Stimulated activated naive B cell treated with anti-CD40 and anti-IgM and Interleukin-4, amounts not matched to agents 10 μg/mL and 1 μg/mL and 100 μg/mL, for 72 hours (primary cell): Measurements from ENCODE around the gene PLBD2.

Source experiments
- ATAC-seq, 2 donors: fragments of 150-1000 bp; cut with Tn5 transposase; replicated peaks; 2 replicates each; pipeline ENCODE4 v1.10.0; 2021; ENCODE audit warnings: moderate library complexity in 1 of 2
- DNase-seq: peaks from one replicate; pipeline ENCODE4 v3.0.0; 2021
- H3K27ac Mint-ChIP-seq: one replicate; pipeline ENCODE4 v1.8.0; 2022; ENCODE audit warnings: mild to moderate bottlenecking, mixed read lengths
- H3K27me3 Mint-ChIP-seq, 2 donors: one replicate each; pipeline ENCODE4 v1.8.0; 2022; ENCODE audit warnings: mixed read lengths in 2 of 2
- H3K36me3 Mint-ChIP-seq, 2 donors: one replicate each; pipeline ENCODE4 v1.8.0; 2022; ENCODE audit warnings: mixed read lengths in 2 of 2, mild to moderate bottlenecking in 1 of 2
- H3K4me1 Mint-ChIP-seq, 2 donors: one replicate each; pipeline ENCODE4 v1.8.0; 2022; ENCODE audit warnings: mixed read lengths in 2 of 2, mild to moderate bottlenecking in 1 of 2
- H3K4me3 Mint-ChIP-seq, 2 donors: one replicate each; pipeline ENCODE4 v1.8.0; 2022; ENCODE audit warnings: mild to moderate bottlenecking in 2 of 2, mixed read lengths in 2 of 2, moderate library complexity in 1 of 2
- H3K9me3 Mint-ChIP-seq, 2 donors: one replicate each; pipeline ENCODE4 v1.8.0; 2022; ENCODE audit warnings: mixed read lengths in 2 of 2, mild to moderate bottlenecking in 1 of 2

The PLBD2 gene

DNA sequence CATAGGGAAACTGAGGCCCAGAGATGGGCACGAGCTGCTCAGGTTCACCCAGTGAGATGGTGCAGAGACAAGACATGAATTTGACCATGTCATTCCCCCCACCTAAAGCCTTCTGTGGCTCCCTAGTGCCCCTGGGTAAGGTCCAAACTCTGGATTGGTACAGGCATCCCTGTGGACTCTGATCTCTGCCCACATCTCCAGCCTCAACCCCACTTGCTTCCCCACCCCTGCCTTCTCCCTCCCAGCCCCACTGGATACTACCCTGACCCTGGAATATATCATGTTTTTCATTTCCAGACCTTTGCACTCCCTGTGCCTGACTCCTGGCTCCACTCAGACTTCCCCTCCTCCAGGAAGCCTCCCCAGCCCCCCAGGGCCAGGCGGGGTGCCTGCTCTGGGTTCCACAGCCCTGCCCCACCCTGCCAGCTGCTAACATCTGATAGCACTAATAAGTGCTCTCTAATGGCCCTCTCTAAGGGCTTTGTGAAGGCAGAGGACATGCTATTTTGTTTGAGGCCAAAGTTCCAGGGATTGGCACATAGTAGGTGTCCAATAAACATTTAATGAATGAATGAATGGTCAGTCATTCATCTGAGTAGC is 62.7 kb downstream of the PLBD2 start:
- H3K36me3 Mint-ChIP-seq, result peaks cover 2 to 12% of the 10 kb centered on the region in 2 donors
- DNase-seq (no peak), ATAC-seq (no peak)
- peak overlapping the region; percentile 14 for H3K27ac Mint-ChIP-seq
- H3K9me3 Mint-ChIP-seq, result no peaks in the 10 kb centered on the region
- H3K4me1 Mint-ChIP-seq, result peaks cover 15 to 32% of the 10 kb centered on the region in 2 donors
- peaks cover 6 to 17% of the 10 kb centered on the region in 2 donors for H3K27me3 Mint-ChIP-seq
- no peak overlapping the region for H3K4me3 Mint-ChIP-seq

DNA sequence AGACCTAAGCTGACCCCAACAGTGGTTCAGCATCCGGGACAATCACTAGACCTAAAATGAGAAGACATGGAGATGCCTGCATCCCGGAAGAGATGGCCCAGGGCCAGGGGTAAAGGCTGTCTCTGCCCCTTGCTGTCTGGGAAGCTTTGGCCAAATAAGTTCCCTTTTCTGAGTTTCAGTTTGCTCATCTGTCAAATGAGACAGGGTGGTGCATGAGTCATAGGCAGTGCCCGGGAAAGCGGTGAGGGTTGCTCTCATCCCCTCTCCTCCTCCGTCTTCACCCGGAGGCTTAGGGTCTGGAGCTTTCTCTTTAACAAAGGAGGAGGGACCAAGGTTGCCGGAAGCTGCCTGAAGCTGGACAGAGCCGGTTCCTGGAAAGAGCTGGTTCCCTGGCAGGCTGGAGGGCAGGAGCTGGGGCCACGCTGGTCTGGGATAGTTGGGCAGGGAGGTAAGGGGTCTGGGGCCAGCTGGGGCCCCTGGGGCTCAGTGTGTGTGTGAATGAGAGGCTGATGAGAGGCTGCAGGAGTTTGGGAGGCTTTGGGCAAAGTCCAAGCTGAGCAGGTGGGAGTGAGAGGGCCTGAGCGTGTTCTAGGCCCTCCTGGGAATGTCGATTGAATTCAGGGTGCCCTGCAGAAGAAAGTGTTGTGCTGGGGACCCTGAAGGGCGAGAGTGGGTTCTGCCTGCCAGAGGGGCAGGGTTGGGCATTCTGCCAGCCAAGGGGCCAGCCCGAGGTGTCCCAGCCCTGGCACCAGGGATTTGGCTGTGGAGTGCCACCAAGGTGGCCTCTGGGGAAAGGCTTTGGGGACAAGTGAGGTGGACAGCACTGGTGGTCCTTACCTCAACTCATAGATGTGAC is 63.9 kb downstream of the PLBD2 start, which contains the start of gene SDSL:
TSS of gene SDSL (plus strand) at position 351 of the 856 bp plus-strand sequence. CDS start 5,603 bp downstream, outside the sequence.
- peak within 1 kb of the TSS; percentile 96 to 98 for H3K4me3 Mint-ChIP-seq

DNA sequence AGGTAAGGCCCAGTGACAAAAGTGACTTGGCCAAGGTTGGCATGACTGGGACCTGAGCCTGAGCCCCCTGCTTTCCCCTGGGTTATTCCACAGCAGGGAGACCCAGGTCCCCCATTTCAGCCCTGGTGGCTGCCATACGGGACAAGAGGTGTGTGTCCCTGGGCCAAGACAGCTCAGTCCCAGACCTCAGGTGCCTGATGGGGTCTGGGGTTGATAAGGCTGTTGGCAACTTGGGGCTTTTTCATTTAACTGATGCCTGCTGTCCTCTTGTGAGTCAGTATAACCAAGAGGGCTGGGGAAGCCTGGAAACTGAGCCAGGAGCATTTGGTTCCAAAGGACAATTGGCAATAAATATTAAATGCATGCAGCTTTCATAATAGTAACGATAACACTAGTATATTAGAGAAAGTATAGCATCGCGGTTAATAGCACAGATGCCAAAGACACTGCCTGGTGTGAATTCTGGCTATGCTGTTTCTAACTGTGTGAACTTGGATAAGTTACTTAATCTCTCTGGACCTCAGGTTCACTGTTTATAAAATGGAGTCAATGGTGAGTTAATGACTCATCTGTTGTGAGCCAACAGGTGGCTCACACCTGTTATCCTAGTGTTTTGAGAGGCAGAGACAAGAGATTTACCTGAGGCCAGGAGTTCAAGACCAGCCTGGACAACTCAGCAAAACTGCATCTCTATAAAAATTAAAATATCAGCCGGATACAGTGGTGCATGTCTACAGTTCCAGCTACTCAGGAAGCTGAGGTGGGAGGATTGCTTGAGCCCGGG is 64.7 kb downstream of the PLBD2 start:
- ATAC-seq (no peak), DNase-seq (no peak)
- no peaks in the 10 kb centered on the region for H3K9me3 Mint-ChIP-seq
- peaks cover 17 to 28% of the 10 kb centered on the region in 2 donors for H3K27me3 Mint-ChIP-seq
- H3K36me3 Mint-ChIP-seq, result peaks cover 2 to 13% of the 10 kb centered on the region in 2 donors
- H3K27ac Mint-ChIP-seq, result no peak overlapping the region
- H3K4me1 Mint-ChIP-seq, result peaks cover 16 to 28% of the 10 kb centered on the region in 2 donors
- H3K4me3 Mint-ChIP-seq, result peak overlapping the region; percentile 96 to 98

More for the DNA sequence above, 63.9 kb downstream of the PLBD2 start, which contains the start of gene SDSL:
- Mint-ChIP-seq H3K9me3 (no peaks in the 10 kb centered on the region), H3K36me3 (peaks cover 2 to 13% of the 10 kb centered on the region in 2 donors), H3K27ac (peak within 1 kb of the TSS; percentile 97), H3K27me3 (peaks cover 12 to 22% of the 10 kb centered on the region in 2 donors), H3K4me1 (peaks cover 16 to 28% of the 10 kb centered on the region in 2 donors)
- ATAC-seq (peak; percentile 96 to 98), DNase-seq (peak; percentile 77)

DNA sequence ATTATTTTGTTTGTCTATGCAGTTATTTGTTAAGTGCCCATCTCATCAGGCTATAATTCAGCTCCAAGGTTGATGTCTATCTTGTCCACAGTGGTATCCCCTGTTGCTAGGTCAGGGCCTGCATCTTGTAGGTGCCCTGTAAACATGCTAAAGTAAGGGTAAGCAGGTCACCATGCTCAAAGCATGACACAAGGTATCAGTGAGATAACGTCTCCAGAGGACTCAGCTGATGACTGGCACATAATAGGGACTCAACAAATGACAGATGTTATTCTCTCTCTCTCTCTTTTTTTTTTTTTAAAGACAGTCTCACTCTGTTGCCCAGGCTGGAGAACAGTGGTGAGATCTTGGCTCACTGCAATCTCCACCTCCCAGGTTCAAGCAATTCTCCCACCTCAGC is 66.1 kb downstream of the PLBD2 start:
- DNase-seq (no peak), ATAC-seq (no peak)
- Mint-ChIP-seq H3K9me3 (no peaks in the 10 kb centered on the region), H3K4me3 (no peak overlapping the region), H3K36me3 (peaks cover 2 to 13% of the 10 kb centered on the region in 2 donors), H3K4me1 (peaks cover 16 to 28% of the 10 kb centered on the region in 2 donors), H3K27me3 (peaks cover 27 to 36% of the 10 kb centered on the region in 2 donors), H3K27ac (peak overlapping the region; percentile 25)

DNA sequence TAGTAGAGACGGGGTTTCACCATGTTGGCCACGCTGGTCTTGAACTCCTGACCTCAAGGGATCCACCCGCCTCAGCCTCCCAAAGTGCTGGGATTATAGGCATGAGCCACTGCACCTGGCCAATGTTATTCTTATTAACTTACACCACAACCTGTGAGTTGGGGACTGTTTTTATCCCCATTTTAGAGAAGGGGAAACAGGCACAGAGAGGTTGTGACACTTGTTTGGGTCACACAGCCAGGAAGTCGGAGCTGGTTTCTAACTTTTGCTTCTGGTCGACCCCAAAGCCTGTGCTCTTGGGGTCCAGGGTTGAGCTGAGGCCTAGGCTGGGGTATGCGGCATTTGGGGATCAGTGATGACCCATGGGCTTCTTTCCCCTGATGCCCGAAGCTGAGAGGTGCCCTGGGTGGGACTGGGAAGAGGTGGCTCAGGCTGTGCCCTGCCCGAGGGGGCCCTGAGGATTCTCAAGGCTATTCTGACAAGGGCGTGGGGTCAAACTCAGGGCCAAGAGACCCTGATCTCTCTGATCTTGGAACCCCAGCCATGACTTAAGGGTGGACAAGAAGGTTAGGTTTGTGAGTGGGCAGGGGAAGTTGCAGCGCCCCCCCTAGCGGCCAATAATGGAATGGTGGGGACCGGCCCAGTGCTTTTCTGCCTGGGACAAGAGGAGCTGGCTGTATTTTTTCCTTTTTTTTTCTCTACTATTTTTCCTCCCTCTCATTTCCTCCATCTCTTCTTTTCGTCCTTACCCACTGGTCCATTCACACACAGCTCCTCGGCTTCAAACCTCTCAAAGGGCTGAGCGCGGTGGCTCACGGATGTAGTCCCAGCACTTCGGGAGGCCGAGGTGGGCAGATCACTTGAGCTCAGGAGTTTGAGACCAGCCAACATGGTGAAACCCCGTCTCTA is 66.8 kb downstream of the PLBD2 start:
- DNase-seq, result peak; percentile 35
- H3K4me3 Mint-ChIP-seq, result no peak overlapping the region
- H3K27me3 Mint-ChIP-seq, result peaks cover 32 to 42% of the 10 kb centered on the region in 2 donors
- peaks cover 16 to 28% of the 10 kb centered on the region in 2 donors for H3K4me1 Mint-ChIP-seq
- peak in 1 of 2 donors; percentile 28 for ATAC-seq
- H3K9me3 Mint-ChIP-seq, result peaks cover 3 to 4% of the 10 kb centered on the region in 2 donors
- no peak overlapping the region for H3K27ac Mint-ChIP-seq
- H3K36me3 Mint-ChIP-seq, result peaks cover 4 to 16% of the 10 kb centered on the region in 2 donors

DNA sequence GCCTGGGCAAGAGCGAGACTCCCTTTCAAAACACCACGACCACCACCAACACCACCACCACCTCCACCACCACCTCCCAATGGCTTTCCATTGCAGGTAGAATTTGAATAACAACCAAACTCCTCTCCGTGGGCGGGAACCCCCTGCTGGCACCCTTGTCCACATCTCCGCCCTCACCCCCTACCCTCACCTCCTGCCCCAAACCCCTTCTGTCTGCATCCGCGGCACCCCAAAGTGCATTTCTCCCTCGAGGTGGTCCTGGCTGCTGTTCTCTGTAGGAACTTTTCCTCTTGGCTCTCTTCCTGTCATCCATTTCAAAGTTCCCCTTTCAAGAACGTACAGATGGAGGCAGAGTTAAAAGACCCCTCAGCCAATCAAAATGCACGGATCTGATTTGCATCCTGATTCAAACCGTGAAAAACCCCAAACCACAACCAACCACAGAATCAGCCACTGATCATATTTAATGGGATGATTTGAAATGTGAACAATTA is 67.6 kb downstream of the PLBD2 start:
- Mint-ChIP-seq H3K36me3 (peaks cover 4 to 18% of the 10 kb centered on the region in 2 donors), H3K27me3 (peaks cover 40 to 50% of the 10 kb centered on the region in 2 donors), H3K4me1 (peaks cover 16 to 28% of the 10 kb centered on the region in 2 donors), H3K27ac (no peak overlapping the region), H3K4me3 (peak overlapping the region in 1 of 2 donors; percentile 44), H3K9me3 (peaks cover 6 to 7% of the 10 kb centered on the region in 2 donors)
- ATAC-seq (no peak), DNase-seq (no peak)

DNA sequence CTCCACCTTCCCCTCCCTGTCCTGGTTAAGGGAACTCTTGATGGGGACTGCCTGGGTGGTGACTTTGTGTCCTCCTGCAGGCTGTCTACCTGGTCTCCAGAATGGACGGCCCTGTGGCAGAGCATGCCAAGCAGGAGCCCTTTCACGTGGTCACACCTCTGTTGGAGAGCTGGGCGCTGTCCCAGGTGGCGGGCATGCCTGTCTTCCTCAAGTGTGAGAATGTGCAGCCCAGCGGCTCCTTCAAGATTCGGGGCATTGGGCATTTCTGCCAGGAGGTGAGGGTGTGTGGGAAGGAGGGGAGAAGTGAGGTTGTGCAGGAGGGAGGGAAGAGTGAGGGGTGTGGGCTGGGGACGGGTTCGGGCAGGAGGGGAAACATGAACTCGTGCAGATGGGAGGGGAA is 69.5 kb downstream of the PLBD2 start:
- peaks cover 2 to 14% of the 10 kb centered on the region in 2 donors for H3K36me3 Mint-ChIP-seq
- peaks cover 6 to 7% of the 10 kb centered on the region in 2 donors for H3K9me3 Mint-ChIP-seq
- no peak overlapping the region for H3K4me3 Mint-ChIP-seq
- peaks cover 12 to 13% of the 10 kb centered on the region in 2 donors for H3K4me1 Mint-ChIP-seq
- H3K27me3 Mint-ChIP-seq, result peaks cover 51 to 64% of the 10 kb centered on the region in 2 donors
- no peak for DNase-seq
- H3K27ac Mint-ChIP-seq, result peak overlapping the region; percentile 22
- ATAC-seq, result no peak

DNA sequence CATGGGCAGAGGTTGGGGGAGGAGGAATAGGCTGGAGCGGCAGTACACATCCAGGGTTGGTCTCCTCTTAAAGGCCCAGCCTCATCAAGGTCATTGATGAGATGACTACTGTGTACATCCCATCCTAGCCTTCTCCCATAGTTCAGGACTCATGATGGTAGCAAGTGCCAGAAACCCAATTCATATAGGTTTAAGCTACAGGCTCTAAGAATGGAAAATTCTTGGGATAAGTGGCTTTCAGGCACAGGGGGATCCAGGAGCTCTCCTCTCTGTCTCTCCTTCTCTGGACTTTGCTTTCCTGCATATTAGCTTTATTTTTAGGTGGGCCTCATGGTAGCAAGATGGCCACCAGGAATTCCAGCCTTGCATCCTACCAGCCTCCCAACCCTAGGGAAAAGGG is 70.1 kb downstream of the PLBD2 start:
- Mint-ChIP-seq H3K36me3 (peaks cover 2 to 14% of the 10 kb centered on the region in 2 donors), H3K27me3 (peaks cover 55 to 69% of the 10 kb centered on the region in 2 donors), H3K4me3 (no peak overlapping the region), H3K27ac (no peak overlapping the region), H3K9me3 (peaks cover 6 to 7% of the 10 kb centered on the region in 2 donors), H3K4me1 (peaks cover 10 to 13% of the 10 kb centered on the region in 2 donors)
- no peak for ATAC-seq
- DNase-seq, result no peak

DNA sequence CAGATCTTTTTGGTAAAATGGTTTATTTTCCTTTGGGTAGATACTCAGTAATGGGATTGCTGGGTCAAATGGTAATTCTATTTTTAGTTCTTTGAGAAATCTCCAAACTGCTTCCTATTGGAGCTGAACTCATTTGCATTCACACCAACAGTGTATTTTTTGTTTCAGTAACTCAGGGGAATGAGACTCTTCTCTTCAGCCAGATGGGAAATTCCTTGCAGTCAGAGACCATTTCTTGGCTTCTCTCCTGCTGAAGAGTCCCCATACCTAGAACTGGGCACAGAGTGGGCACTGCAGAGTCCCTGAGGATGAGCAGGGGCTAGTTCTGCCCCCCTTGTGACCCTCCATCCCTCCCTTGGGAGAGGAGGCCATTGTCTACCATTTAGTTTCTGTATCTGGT is 74.6 kb downstream of the PLBD2 start:
- ATAC-seq, result no peak
- peaks cover 42 to 47% of the 10 kb centered on the region in 2 donors for H3K27me3 Mint-ChIP-seq
- H3K9me3 Mint-ChIP-seq, result peaks cover 6 to 7% of the 10 kb centered on the region in 2 donors
- no peak overlapping the region for H3K4me3 Mint-ChIP-seq
- H3K36me3 Mint-ChIP-seq, result peaks cover 2 to 5% of the 10 kb centered on the region in 2 donors
- H3K27ac Mint-ChIP-seq, result no peak overlapping the region
- no peaks in the 10 kb centered on the region for H3K4me1 Mint-ChIP-seq
- DNase-seq, result no peak

DNA sequence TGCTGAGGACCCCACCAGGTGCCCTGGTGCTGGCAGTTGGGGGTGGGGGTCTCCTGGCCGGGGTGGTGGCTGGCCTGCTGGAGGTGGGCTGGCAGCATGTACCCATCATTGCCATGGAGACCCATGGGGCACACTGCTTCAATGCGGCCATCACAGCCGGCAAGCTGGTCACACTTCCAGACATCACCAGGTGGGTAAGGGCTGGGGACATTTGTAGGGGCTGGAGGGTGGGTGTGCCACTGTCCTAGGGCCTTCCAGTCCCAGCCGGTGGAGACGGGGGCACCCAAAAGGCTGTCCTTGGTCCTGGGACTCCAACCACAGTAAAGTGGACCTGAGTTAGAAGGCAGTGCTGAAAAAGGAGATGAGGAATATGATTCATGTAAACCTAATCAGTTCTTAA is 77.0 kb downstream of the PLBD2 start:
- H3K4me1 Mint-ChIP-seq, result no peaks in the 10 kb centered on the region
- H3K27ac Mint-ChIP-seq, result no peak overlapping the region
- no peak for DNase-seq
- ATAC-seq, result no peak
- H3K27me3 Mint-ChIP-seq, result peaks cover 21 to 26% of the 10 kb centered on the region in 2 donors
- H3K9me3 Mint-ChIP-seq, result peaks cover under 1 to 1% of the 10 kb centered on the region in 2 donors
- H3K4me3 Mint-ChIP-seq, result no peak overlapping the region
- no peaks in the 10 kb centered on the region for H3K36me3 Mint-ChIP-seq

DNA sequence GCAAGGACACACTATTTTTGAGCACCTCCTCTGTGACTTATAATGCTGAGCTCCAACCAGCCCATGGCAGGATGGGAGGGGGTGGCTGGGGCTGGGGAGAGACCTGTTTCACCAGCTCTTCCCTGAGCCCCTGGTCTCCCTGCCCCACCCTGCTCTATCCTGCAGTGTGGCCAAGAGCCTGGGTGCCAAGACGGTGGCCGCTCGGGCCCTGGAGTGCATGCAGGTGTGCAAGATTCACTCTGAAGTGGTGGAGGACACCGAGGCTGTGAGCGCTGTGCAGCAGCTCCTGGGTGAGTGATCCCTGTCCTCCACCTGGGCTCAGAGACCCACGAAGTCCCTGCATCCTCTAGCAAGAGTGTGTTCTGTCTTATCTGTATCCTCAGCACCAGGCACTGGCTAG is 78.2 kb downstream of the PLBD2 start:
- Mint-ChIP-seq H3K9me3 (no peaks in the 10 kb centered on the region), H3K27me3 (peaks cover 16% of the 10 kb centered on the region in 2 donors), H3K4me3 (no peak overlapping the region), H3K27ac (no peak overlapping the region), H3K4me1 (no peaks in the 10 kb centered on the region), H3K36me3 (no peaks in the 10 kb centered on the region)
- DNase-seq, result no peak
- ATAC-seq, result no peak

DNA sequence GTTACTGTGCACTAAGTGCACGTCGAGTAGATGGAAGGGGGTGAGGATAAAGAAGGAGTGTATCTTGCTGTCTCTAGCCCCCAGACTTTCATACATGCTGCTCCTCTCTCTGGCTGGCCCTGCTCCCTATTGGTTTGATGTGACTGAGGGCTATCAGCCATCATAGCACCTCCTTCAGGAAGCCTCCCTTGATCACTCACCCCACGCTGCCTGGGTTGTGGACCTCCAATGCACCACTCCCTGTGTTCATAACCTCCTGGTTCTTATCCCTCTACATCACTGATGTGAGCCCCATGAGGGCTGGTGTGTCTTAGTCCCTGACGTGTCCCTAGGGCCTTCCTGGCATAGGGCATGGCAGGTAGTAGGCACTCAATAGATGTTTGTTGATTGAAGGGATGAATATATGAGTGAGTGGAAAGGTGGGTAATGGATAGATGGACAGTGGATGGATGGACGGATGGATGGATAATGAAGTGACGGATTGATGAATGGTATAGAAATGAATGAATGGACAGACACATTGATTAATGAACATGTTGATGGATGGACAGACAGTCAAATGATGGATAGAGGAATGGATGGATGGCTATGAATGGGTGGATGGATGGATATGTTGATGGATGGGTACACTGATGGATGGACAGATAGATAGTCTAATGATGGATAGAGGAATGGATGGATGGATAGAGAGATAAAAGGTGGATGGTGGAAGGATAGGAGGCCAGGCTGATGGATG is 78.8 kb downstream of the PLBD2 start:
- Mint-ChIP-seq H3K4me3 (no peak overlapping the region), H3K27me3 (peaks cover 13% of the 10 kb centered on the region in 2 donors), H3K27ac (no peak overlapping the region), H3K36me3 (no peaks in the 10 kb centered on the region), H3K9me3 (no peaks in the 10 kb centered on the region), H3K4me1 (no peaks in the 10 kb centered on the region)
- ATAC-seq, result no peak
- DNase-seq, result no peak
